HG02588 (cell line): ENCODE measurements around the gene ROBO1.

Source experiments
- ATAC-seq: cut with Tn5 transposase; IDR thresholded peaks from one replicate; pipeline ENCODE4 v1.9.1; 2021; ENCODE audit warnings: mild to moderate bottlenecking, moderate library complexity; ENCODE audit not compliant: unreplicated experiment

Gene ROBO1

DNA sequence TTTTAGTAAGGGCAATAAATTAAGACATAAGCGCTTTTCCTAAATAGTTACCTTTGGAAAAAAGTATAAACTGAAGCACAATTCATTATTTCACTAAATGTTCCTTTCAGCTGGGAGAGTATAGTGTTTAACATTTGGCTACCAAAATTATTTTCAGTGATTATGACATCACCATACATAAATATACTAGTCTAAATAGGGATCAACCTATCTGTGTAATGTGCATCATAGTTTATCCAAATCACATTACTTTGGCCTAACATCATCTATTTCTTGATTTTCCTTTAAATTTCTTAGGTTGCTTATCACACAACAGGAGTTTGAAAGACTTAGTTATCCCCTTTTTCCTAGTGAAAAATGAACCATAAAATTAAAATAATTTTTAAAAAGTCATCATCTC lies 738.9 kb downstream of the ROBO1 start:
- no peak for ATAC-seq

DNA sequence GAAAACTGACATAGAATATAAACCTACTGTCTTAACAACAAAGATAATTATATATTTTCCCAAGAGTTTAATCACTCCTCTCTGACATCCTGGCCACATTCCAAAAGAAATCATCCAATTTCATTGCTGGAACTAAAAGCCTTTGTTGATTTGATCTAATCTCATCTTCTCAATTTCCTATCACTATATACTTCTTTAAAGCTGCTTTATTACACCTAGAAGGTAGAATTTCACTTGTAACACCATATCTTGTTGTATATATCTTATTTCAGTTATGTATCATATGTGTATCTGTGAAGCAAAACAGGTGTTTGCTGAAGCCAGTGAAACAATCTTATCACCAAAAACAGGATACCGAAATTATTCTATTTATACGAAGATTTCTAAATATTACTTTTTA lies 740.2 kb downstream of the ROBO1 start:
- no peak for ATAC-seq

DNA sequence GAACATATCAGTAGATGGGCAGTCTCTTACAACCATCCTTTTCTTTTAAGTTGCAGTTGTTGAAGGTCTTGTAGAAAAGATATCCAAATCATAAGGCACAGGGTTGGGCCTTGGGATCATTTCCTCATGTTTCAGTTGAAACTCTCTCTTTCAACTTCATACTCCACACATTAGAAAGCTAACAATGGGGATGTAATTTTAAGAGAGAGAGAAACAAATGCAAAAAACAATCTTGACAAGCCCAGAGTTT lies 747.9 kb downstream of the ROBO1 start:
- no peak for ATAC-seq

DNA sequence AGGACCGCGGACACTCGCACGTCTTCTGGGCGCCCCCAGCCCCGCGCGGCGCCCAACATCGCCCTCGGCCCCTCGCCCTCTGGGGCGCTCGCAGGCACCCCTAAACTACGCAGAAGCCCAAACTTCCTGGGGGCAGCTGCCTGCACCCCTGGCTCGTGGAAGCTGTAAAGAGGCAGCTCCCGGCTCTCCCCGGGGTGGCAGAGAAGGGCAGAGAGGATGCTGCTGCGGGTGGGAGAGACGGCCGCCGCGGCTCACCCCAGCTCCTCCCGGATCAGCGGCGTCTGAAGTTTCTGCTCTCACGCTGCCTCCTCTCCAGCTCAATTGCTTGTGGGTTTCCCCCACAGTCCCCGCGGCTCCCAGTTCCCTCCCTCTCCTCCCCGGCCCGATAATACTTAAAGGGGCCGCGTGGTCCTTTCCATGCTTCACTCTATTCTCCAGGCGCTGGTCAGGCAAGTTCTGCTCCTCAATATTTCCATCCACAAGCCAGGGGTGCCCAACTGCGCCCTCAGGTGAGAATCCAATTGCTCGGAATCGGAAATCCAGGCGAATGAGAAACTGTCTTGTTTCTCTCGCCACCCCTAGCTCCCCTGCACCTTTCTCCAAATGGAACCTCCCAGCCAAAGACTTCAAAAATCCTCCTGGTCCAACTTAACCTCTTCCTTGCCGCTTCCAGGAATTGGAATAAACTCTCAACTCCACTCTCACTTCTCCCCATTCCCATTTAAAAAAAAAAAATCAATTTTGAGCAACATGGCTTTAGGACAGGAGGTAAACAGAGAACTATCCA lies 748.5 kb downstream of the ROBO1 start:
- ATAC-seq, result no peak

DNA sequence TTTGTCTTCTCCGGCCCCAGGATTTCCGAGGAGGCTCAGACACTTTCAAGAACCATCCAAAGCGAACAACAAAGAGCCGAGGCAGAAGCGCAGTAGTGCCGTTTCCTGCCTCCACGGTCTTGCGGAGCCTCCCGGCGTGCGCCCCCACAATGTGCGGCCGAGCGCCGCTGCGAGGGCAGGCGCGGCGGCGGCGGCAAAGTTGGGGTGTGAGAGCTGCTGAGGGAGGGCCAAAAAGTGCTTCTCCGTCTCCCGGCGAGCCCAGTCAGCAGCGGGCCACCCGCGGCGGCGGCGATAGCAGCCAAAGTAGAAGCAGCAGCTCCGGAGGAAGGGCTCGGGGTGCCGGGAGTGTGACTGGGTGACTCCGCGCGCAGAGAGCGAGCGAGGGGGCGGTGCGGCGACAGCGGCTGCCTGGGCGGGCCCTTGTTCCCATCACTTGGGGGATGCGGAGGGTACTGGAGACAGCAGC lies 749.1 kb downstream of the ROBO1 start:
- no peak for ATAC-seq

DNA sequence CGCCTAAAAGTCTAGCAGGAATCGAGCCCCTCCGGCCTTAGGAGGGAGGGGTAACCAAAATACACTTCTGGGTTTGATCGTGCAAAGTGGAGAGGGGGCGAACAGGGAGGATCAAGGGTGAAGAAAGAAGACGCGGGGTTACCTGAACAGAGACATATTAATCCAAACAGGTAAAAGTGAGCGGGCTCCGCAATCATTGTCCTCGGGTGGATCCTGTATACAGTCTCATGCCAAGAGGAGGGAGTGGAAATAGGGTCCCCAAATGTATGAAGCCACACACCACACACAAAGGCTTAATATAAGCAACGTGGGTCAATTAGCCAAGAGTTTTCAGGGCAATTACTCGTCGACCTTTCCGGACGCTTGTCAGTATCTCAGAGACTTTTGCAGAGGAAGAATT lies 749.5 kb downstream of the ROBO1 start:
- no peak for ATAC-seq

DNA sequence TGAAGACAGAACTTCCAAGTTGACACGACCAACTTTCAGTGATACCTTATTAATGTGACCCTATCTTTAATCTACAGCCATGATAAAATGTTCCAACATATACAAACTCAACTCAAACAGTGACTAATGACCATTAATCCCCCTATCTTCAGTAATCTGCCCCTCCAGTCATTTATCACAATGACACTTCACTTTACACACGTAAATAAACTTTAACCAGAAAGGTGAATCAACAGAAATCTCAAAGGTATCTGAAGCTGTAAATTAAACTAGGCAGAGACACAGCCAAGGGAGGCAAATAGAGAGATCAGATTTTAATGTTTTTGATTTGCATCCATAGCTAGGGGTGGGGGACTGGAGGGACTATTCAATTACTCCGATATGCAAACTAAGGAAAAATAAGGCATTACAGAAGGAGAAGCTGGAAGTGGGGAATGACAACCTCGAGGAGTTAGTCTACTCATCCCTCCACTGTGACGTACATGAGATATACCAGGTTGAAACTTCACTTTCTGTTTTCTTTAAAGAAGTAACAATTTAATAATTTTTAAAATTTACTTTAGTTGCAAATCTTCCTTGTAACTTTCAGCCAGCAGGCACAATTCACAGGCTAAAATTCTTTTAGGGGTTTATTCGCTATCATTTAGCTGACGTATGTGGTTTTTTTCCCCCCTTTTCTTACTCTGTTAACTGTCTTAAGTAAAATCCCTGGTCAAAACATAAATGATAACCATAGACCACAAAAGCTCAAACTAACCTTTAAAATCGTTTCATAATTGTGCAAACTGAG lies 751.0 kb downstream of the ROBO1 start:
- ATAC-seq, result no peak

DNA sequence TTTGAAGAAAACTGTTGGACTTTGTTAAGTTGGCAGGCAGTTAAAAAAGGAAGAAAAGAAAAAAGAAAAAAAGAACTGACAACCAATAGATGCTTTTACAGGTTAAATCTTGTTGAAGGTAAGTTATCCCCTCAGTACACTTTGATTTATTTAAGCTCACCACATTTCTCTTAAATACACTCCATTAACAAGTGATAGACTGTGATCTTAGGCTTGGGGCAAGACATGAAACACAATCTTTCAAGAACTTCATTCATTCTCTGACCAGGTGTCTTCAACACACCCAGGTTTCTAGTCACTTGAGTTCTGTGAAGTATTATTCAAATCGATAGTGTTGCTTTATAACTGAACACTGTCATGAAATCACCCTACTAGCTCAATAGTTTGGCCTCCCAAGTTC lies 751.9 kb downstream of the ROBO1 start:
- ATAC-seq, result no peak

DNA sequence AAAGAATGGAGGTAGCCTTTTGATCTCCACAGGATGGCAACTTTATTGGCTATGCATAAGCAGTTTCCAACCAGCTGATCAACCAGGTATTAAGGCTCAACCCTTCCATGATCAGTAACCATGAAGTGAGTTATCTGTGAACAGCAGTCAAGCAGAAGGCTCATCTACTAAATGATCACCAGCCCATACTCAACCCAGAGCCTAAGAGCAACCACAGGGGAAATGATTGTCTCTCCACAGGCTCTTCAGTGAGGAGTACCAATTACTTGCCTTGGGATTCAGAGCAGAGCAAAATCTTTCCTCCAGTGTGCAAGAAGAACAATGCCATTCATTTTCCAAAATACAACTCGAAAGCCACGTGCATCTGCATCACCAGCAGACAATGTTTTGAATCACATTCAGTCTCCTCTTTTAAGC lies 754.8 kb downstream of the ROBO1 start:
- no peak for ATAC-seq

DNA sequence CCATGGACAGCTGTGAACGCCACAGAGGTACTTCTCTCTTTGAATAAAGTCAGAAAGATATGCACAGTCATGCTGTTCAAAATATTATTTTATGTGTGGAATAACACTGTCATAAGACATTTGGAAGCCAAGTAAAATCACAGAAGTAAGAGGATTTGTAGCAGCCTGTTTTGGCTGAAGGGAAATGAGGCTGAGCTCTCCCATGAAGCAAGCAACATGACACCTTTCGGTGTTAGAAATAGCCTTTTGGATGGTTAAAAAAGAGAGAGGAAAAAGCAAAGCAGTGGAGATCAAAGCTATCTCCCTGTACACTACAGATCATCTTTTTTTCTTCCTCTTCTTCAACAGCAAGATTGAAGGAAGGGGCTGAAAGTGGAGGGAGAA lies 755.3 kb downstream of the ROBO1 start:
- ATAC-seq, result no peak

DNA sequence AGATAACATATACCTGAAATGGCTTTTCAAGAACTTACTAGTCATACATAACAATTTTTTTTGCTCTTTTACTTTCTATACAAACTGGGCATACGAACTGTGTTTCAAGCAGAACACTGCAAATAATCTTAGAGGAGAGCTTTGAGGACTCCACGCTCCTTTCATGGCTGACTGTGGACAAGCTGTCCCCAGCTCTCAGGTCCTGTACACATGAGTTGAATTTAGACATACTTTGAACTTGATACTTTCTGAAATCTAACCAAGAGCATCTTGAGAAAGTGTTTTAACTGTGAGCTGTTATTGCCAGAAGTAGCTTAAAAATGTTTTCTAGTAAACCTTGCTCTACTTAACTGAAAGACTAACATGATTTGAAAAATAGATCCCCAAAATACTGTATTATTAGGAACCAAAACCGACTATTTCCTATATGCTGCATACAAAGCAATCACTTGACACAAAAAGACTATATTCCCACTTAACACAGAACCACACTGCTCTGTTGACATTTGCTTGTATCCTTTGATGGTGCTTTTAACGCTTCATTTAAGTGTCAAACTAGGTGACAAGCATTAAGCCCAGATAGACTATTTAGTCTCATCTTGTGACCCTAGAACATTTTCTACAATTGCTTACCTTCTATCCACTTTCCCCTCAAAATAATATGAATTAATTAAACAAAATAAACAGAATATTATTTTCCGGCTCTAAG lies 755.8 kb downstream of the ROBO1 start:
- no peak for ATAC-seq

DNA sequence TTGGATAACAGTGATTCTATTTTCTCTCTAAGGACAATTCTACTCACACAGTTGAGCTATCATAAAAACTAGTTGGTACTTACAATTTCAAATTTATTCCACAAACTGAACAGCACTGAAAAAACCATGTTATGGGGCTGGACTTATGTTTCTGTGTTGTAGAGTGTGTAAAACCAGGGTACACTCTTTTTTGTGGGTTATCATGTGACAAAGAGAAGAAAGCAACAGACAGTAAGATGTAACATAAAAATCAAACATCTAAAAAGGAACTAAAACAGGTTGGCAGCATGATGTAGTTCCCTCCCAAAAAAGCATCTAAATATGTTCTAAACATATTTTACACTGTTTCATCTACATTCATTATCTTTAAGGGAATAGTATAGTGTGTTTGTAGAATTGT lies 757.9 kb downstream of the ROBO1 start:
- ATAC-seq, result no peak

DNA sequence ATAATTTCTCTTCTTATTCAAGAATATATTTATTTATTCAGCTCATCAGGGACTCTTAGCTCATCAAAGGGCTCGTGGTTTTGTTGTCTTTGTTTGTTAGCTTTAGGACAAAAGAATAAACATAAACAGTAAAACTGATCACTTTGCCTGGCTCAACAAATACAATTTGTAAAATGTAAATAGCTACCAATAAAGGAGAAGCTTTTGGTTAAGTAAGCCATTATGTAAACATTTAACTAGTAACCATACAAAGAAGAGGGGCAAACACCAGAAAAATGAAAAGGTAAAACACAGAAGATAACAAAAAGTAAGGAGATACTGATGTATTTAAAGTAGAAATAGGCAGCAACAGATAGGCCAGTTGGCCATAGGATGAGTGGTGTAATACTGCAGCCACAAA lies 761.7 kb downstream of the ROBO1 start:
- ATAC-seq, result no peak

DNA sequence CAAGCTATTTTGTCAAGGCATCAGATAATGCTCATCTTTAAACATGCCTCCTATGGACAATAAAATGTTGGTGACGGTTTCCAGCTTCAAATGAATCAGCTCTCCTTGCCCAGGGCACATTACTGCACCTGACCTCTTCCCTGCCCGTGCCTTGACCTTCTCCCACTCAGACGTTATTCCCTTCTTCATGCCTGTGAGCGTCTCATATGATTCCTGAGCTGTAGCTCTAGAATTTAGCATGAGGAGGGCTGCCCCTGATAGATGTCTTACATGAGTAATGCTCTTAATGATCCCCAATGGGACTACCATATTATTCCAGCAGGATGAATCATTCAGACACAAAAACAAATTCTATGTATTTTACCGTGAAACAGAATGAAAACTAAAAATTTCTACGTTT lies 762.7 kb downstream of the ROBO1 start:
- ATAC-seq, result no peak

DNA sequence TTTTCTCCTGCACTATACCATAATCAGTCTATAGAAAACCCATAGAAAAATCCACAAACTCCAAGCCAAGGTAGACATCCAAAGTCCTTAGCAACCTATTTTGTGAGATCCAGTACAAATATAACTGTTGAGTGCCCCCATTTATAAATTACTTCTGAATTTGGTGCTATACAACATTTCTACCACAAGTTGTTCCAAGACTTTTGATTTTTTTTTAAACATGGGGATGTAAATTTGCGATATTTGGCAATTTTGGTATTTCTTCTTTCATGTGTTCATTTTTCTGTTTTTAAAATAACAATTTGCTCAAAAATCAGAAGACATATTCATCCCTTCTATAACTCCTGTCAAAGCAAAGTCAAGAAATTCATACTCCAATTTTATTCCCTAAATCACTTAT lies 763.8 kb downstream of the ROBO1 start:
- no peak for ATAC-seq

DNA sequence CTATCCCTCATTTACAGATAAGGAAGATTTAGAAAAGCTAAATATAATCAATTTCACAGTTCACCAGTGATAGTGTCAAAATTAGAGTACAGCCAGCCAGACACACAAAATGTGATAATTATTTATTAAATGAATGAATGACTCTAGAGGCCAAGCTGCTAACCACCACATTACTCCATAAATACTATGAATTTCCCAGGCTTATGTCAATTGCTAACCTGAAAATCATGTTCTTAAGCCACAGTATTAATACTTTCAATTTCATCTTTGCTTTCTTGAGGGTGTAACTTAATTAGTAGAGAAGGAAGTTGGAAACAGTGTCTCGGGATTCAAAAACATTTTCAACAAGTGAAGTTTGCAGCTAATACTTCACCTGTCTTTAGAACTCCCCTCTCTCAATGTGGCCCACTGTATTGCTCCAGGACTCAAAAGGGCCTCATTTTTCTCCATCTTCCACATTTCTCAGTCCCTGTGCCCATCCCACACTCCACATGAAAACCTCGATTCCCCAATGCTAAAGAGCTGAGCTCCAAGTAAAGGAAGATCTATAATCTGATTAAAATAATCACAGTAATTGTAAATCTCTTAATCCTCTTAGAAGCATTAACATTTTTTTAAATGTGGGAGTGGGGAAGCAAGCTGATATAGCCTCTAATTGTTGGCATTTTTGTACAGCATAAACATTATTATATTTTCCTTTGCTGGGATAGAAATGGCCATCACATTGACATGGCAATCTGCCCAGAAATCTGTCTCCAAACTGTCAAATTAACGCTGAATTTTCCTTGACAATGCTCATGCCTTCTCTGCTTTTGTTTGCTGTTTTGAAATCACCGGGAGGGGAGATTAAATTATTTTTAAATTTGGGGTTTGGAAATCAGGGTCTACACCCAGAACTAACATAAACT lies 765.1 kb downstream of the ROBO1 start:
- ATAC-seq, result no peak

DNA sequence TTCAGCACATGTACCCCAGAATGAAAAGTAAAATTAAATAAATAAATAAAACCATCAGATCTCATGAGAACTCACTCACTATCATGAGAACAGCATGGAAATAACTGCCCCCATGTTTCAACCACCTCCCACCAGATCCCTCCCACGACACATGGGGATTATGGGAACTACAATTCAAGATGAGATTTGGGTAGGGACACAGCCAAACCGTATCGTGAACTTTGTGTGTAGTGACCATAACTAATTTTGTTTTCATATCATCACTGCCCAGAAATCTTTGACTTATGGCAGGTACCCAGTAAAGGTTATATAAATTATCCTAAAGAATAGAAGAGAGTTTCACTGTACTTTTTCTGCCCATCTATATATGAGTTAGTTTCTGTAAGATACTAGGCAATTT lies 766.5 kb downstream of the ROBO1 start:
- ATAC-seq, result no peak

DNA sequence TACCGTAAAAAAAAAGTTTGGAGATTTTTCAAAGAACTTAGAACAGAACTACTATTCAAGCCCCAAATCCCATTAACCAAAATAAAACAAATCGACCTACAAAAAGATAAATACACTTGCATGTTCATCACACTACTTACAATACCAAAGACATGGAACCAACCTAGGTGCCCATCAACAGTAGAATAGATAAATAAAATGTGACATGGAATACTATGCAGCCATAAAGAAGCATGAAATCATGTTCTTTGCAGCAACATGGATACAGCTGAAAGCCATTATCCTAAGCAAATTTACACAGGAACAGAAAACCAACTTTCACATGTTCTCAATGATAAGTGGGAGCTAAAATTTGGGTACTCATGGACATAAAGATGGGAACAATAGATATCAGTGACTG lies 768.7 kb downstream of the ROBO1 start:
- ATAC-seq, result no peak

DNA sequence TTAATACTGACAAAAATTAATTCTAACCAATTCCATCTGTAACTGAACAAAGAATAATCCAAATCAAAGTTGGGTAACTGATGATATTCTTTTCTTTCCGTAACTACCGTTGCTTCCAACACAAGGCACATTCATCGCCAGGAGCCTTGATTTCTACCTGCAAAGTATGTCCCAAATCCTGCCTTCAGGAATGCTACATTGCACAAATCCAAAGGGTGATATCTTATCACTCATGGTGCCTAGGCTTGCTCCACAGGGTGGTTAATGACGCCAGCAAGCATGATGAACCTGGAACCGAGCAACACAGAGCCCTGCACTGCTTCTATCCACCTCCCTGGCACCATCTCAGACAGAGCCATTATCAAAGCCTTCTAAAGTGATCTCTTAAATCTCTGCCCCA lies 772.7 kb downstream of the ROBO1 start:
- ATAC-seq, result no peak

DNA sequence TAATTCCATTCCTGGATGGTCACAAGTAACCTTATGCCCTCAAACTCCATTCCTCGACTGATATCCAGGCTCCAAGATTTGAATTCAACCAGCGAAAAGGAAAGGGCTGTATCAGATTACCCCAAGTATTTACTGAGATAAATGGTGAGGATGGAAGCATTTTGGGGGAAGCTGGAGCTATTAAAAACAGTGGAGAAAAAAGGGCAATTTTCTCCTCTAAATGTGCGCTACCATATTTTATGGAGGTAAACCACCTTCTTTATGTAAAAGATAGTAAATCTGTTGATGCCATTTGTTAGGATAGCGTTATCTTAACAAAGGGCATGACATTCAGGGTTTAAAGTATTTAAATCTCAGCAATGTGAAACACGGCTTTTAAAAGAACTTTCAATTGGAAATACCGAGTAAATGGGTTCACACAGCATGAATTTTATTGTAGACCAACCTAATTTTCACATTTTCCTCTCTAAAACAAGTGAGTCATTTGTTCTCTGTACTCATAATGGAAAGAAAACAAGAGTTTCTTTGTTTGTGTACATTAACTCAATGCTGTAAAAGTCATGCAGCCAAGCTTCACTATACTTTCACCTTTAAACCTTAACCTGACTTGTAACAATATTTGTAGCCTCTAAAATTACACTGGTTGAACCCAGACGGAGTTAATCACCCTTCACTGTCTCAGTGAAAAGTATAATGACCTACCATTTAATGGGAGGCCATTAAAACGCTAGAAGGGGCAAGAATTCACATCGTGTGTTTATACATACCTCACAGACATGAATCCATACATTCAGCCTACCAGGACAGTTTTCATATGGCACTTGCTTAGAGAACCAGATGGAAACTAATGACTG lies 773.4 kb downstream of the ROBO1 start:
- ATAC-seq, result no peak
